OCI-LY3 (cell line): Measurements from ENCODE around the gene IL4I1.

Source experiments
- CTCF ChIP-seq: fragments of 200-600, 300-600 bp; sonication (generic); IDR thresholded peaks from 2 replicates; pipeline ENCODE4 v1.5.1; 2014; ENCODE audit warnings: antibody characterized with exemption, low read length, low read depth
- EZH2phosphoT487 ChIP-seq: fragments of 200-600 bp; shearing (Covaris generic); IDR thresholded peaks from 2 replicates; pipeline ENCODE4 v1.6.1; 2018; ENCODE audit warnings: antibody characterized with exemption, mixed run types, low read depth

GRCh38 chr19:49926515-49926914, 29.8 kb upstream of the IL4I1 start:
- TF ChIP-seq CTCF (no peak), EZH2phosphoT487 (no peak)
